Suprapubic skin (tissue), 4 donors: ENCODE measurements around the gene RNF34.

Source experiments
- CTCF ChIP-seq, 2 donors: fragments of 200-600 bp in 1 of 2; fragments of 450-650 bp in 1 of 2; sonication (generic) in 1 of 2; IDR thresholded peaks; one replicate each; pipeline ENCODE4 v1.5.1; 2016 to 2019; ENCODE audit warnings: antibody characterized with exemption in 2 of 2, mild to moderate bottlenecking in 1 of 2, moderate library complexity in 1 of 2
- POLR2A ChIP-seq, 2 donors: fragments of 450-650 bp; IDR thresholded peaks; one replicate each; pipeline ENCODE4 v1.6.1; 2017; ENCODE audit warnings: antibody characterized with exemption in 2 of 2, mild to moderate bottlenecking in 2 of 2, moderate library complexity in 2 of 2
- POLR2AphosphoS5 ChIP-seq, 3 donors: sonication (generic); formaldehyde crosslinking; IDR thresholded peaks; one replicate each; pipeline ENCODE4 v1.6.1; 2017; ENCODE audit warnings: antibody characterized with exemption in 3 of 3

GRCh38 chr12:121453629-121454028, 53.7 kb downstream of the RNF34 start:
- no peak for TF ChIP-seq CTCF (IDR thresholded peaks at IDR 0.05)
- TF ChIP-seq POLR2A (IDR thresholded peaks at IDR 0.05), result no peak
- TF ChIP-seq POLR2AphosphoS5 (IDR thresholded peaks at IDR 0.05), result no peak
